Pancreas (tissue), 10 donors: ENCODE measurements around the gene BMPR2. TPM values are rescaled to one million over a fixed set of nuclear protein-coding genes. Genes with fewer than 3 reads are reported as not detected.
"Not testable (repeated sequence)": the region's sequence is repeated elsewhere in the genome, so short reads cannot be mapped to it uniquely, and the experiment has no call there.

Source experiments
- ATAC-seq, 4 donors: fragments of 200-7000 bp; cut with Tn5 transposase; one replicate each; pipeline versions ENCODE4 v1.8.0 to v1.9.1; 2020; ENCODE audit warnings: mild to moderate bottlenecking in 4 of 4, moderate library complexity in 4 of 4
- DNase-seq, 6 donors: peaks; one replicate each; pipeline ENCODE4 v3.0.0-alpha.2; 2020
- FAIRE-seq: peaks from 2 replicates; lab custom pipeline; 2012; peaks lifted over from hg19 to GRCh38; lab: Jason Lieb, UNC
- H3K27ac ChIP-seq, 4 donors: fragments of 200-600 bp; sonication (generic); 1 replicate in 3 of 4; 2 replicates in 1 of 4; pipeline versions ENCODE4 v1.5.0 to v1.8.0; 2020
- H3K27me3 ChIP-seq, 4 donors: fragments of 200-600 bp; one replicate each; pipeline ENCODE4 v1.8.0; 2021
- H3K36me3 ChIP-seq, 3 donors: fragments of 200-600 bp; sonication (generic) in 1 of 3; one replicate each; pipeline versions ENCODE4 v1.5.0 to v1.8.0; 2020 to 2021
- H3K4me1 ChIP-seq, 3 donors: fragments of 200-600 bp; one replicate each; pipeline ENCODE4 v1.8.0; 2021
- H3K4me3 ChIP-seq, 4 donors: fragments of 200-600 bp; sonication (generic) in 2 of 4; one replicate each; pipeline versions ENCODE4 v1.5.0 to v1.8.0; 2020 to 2021
- H3K9me3 ChIP-seq, 4 donors: fragments of 200-600 bp; one replicate each; pipeline ENCODE4 v1.8.0; 2021
- WGBS, 2 donors: extraction: QIAGEN DNeasy Blood & Tissue Kit; methylation state at CpG; one replicate each; pipeline ENCODE4 v1.1.7; 2013; 5-methylcytosine and 5-hydroxymethylcytosine counted together
- intact Hi-C, 3 donors: fragments of 100-400 bp; cut with DNase I; formaldehyde crosslinking; loops; one replicate each; pipeline versions ENCODE4 v1.11.1 to v1.14.2; 2022
- polyA plus RNA-seq, 2 donors: library from polyadenylated mRNA; stranded (reverse); fragments of 200-250 nt; gene quantifications; one replicate each; pipeline ENCODE4 v1.2.3, GENCODE V29; 2013
- total RNA-seq, 6 donors: library from RNA; stranded (reverse); fragmentation: NEBNext Ultra II Directional in 4 of 6; extraction: Animal tissue kit (Norgen Biotek cat#: 25700) in 4 of 6; gene quantifications; one replicate each; pipeline versions ENCODE4 v1.2.1 to v1.2.4, GENCODE V29; 2021 to 2023
- TF ChIP-seq, protein P1 (sequence below), 4 donors: fragments of 200-600 bp; sonication (generic) in 3 of 4; IDR thresholded peaks; one replicate each; pipeline versions ENCODE4 v1.5.0 to v1.8.0; 2021; ENCODE audit warnings: antibody characterized with exemption in 4 of 4
- donor health status: healthy with polysubstance abuse.
- donor health status: DM: no; HTN: no; CAD: no; lungs with moderate emphysema.
- donor health status: DM: no; HTN: no; CAD: no.
- donor health status: control.
- donor health status: control.
- donor health status: Bipolar disorder and iron deficiency.
- donor health status: DM: yes; HTN: yes; CAD: no.
- donor health status: DM: no; HTN: no; CAD: no.
- donor health status: DM: no; HTN: no; CAD: no.
- donor health status: DM: yes; HTN: yes; CAD: no.

BMPR2 gene
- total and polyA plus RNA-seq, 8 donors: 2.5 to 30.8 (median 11.4) TPM

DNA sequence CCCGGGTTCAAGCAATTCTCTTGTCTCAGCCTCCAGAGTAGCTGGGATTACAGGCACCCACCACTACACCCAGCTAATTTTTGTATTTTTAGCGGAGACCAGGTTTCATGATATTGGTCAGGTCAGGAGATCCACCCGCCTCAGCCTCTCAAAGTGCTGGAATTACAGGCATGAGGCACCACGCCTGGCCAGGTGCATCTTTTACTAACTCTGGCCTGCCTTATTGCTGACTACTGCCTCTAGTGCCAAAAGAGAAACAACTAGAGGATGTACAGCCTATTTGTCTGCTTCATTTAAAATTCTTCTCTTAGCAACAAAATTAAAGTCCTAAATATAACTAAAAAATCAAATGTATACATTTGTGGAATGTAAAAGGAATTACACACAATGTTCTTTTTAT lies 115.4 kb downstream of the BMPR2 start:
- no peak overlapping the region for H3K4me3 ChIP-seq
- 95 to 98% methylated on average over 4 of the region's 4 CpGs for WGBS, 2 donors
- FAIRE-seq (no peak), ATAC-seq (no peak), DNase-seq (no peak)
- intact Hi-C loops: no loop called here
- no peak overlapping the region for H3K27ac ChIP-seq
- TF ChIP-seq, protein P1, sequence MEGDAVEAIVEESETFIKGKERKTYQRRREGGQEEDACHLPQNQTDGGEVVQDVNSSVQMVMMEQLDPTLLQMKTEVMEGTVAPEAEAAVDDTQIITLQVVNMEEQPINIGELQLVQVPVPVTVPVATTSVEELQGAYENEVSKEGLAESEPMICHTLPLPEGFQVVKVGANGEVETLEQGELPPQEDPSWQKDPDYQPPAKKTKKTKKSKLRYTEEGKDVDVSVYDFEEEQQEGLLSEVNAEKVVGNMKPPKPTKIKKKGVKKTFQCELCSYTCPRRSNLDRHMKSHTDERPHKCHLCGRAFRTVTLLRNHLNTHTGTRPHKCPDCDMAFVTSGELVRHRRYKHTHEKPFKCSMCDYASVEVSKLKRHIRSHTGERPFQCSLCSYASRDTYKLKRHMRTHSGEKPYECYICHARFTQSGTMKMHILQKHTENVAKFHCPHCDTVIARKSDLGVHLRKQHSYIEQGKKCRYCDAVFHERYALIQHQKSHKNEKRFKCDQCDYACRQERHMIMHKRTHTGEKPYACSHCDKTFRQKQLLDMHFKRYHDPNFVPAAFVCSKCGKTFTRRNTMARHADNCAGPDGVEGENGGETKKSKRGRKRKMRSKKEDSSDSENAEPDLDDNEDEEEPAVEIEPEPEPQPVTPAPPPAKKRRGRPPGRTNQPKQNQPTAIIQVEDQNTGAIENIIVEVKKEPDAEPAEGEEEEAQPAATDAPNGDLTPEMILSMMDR (IDR thresholded peaks at IDR 0.05): no peak
- H3K36me3 ChIP-seq: no peaks in the 10 kb centered on the region
- H3K27me3 ChIP-seq: no peaks in the 10 kb centered on the region
- no peaks in the 10 kb centered on the region for H3K9me3 ChIP-seq
- H3K4me1 ChIP-seq: peaks cover 0 to 6% (median 0%) of the 10 kb centered on the region in 3 donors

DNA sequence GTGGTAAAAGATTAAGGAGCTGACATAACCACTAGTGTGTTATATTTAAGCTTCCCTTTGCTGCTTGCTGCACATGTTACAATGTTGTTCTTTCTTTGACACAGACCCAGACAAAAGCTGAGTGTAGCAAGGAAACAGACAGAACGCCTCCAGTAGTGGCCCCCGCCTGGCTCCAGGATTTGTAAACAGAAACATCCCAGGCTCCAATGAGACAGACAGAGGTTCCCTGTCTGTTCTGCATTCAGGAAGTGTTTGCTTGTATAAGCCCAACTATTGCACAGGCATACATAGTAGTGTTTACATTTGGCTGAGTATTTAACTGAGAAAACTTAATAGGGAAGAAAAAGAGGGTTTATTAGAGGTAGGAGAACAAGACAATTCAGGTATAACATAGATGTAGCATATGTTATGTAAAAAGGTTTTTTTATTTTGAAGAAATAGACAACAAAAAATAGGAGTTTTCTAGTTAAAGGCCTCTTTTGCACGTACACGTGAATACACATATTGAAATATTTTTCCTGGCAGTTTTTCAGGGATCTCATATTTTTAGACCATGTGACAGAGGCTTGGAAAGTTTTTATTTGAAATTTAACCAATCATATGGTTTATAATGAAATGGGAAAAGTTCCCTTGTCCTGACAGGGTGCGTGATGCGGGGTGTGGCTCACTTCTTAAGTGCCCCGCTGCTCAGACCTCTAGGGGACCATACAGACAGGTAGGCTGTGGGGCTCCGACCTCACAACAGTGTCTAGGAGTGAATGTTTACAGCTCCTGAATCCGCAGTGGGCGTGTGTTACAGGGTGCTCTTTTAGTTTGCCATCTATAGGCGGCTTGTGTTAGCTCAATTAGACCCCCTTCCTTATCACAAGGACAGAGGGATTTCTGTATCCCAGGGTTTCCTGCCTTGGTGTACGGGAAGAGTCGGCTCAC lies 118.4 kb downstream of the BMPR2 start:
- 85% methylated on average over 13 of the region's 13 CpGs for WGBS, 2 donors
- ATAC-seq (peak in 3 of 4 donors; percentile 34 to 52 (median 40)), DNase-seq (no peak), FAIRE-seq (no peak)
- Histone ChIP-seq H3K9me3 (no peaks in the 10 kb centered on the region), H3K4me1 (peaks cover 0 to 6% (median 0%) of the 10 kb centered on the region in 3 donors), H3K27me3 (no peaks in the 10 kb centered on the region), H3K27ac (no peak overlapping the region), H3K4me3 (no peak overlapping the region), H3K36me3 (no peaks in the 10 kb centered on the region)
- TF ChIP-seq, protein P1 (IDR thresholded peaks at IDR 0.05): no peak
- intact Hi-C loops: no loop called here

- no peaks in the 10 kb centered on the region for H3K9me3 ChIP-seq
- H3K4me3 ChIP-seq: no peak overlapping the region
- WGBS, 2 donors: 94 to 96% methylated on average over 23 of the region's 23 CpGs
- DNase-seq: no peak
- FAIRE-seq: no peak
- no peaks in the 10 kb centered on the region for H3K27me3 ChIP-seq
- TF ChIP-seq, protein P1 (IDR thresholded peaks at IDR 0.05): no peak
- H3K27ac ChIP-seq: no peak overlapping the region
- ATAC-seq: no peak
- intact Hi-C loops: no loop called here
- H3K36me3 ChIP-seq: no peaks in the 10 kb centered on the region
- H3K4me1 ChIP-seq: peaks cover 0 to 6% (median 0%) of the 10 kb centered on the region in 3 donors
These were observed 119.1 kb downstream of the BMPR2 start for GRCh38 chr2:202495230-202495604.

- intact Hi-C loops, H3K4me1 ChIP-seq, ATAC-seq, FAIRE-seq, H3K9me3 ChIP-seq, H3K27me3 ChIP-seq, H3K36me3 ChIP-seq, H3K4me3 ChIP-seq, H3K27ac ChIP-seq: not testable (repeated sequence)
- 93 to 95% methylated on average over 30 to 38 of the region's 38 CpGs for WGBS, 2 donors
- DNase-seq: peak in 2 of 6 donors; percentile 21 to 45
These were observed 120.8 kb downstream of the BMPR2 start for GRCh38 chr2:202496835-202497472.

GRCh38 chr2:202497473-202497866 lies 121.3 kb downstream of the BMPR2 start:
- intact Hi-C loops, ATAC-seq, DNase-seq, H3K27ac ChIP-seq, H3K36me3 ChIP-seq, H3K9me3 ChIP-seq, H3K4me1 ChIP-seq, FAIRE-seq, H3K4me3 ChIP-seq, H3K27me3 ChIP-seq: not testable (repeated sequence)
- WGBS, 2 donors: 87 to 94% methylated on average over 7 of the region's 7 CpGs

DNA sequence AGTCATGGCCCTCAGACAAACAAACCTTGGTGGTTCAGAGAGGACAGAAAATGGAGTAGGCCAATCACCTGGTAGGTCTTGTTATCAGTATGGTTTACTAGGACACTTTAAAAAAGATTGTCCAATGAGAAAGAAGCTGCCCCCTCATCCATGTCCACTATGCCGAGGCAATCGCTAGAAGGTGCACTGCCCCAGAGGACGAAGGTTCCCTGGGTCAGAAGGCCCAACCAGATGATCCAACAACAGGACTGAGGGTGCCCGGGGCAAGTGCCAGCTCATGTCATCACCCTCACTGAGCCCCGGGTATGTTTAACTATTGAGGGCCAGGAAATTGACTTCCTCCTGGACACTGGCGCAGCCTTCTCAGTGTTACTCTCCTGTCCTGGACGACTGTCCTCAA lies 123.7 kb downstream of the BMPR2 start:
- ATAC-seq, H3K27ac ChIP-seq, H3K4me1 ChIP-seq, H3K4me3 ChIP-seq, DNase-seq, H3K36me3 ChIP-seq, intact Hi-C loops, H3K27me3 ChIP-seq, FAIRE-seq, H3K9me3 ChIP-seq: not testable (repeated sequence)
- 82 to 89% methylated on average over 7 of the region's 7 CpGs for WGBS, 2 donors

- H3K4me3 ChIP-seq: not testable (repeated sequence)
These were observed 127.1 kb downstream of the BMPR2 start for GRCh38 chr2:202503276-202503675.

More at GRCh38 chr2:202503276-202503675, 127.1 kb downstream of the BMPR2 start:
- H3K27ac ChIP-seq, H3K36me3 ChIP-seq, intact Hi-C loops, H3K9me3 ChIP-seq, H3K4me1 ChIP-seq, H3K27me3 ChIP-seq, FAIRE-seq, ATAC-seq: not testable (repeated sequence)
- WGBS, 2 donors: 93 to 98% methylated on average over 20 to 21 of the region's 21 CpGs
- DNase-seq: peak in 1 of 6 donors; percentile 48
